Smooth muscle cell (in vitro differentiated cells): Measurements from ENCODE around the gene GRID2. TPM values are rescaled to one million over a fixed set of nuclear protein-coding genes. Genes with fewer than 3 reads are reported as not detected.

Experiments used
- DNase-seq: peaks from one replicate; lab custom pipeline; 2025; ENCODE audit not compliant: unreplicated experiment; lab: John Stamatoyannopoulos, UW
- H2AFZ ChIP-seq: fragments of 200-600 bp; sonication (generic); 2 replicates; pipeline ENCODE4 v1.6.0; 2016; ENCODE audit warnings: antibody characterized with exemption, low read depth, mild to moderate bottlenecking
- H3F3A ChIP-seq: fragments of 200-600 bp; sonication (generic); 2 replicates; pipeline ENCODE4 v1.6.0; 2017; ENCODE audit warnings: antibody characterized with exemption, low read depth
- H3K27ac ChIP-seq: fragments of 200-600 bp; sonication (generic); 2 replicates; pipeline ENCODE4 v1.5.1; 2016; ENCODE audit warnings: low read depth, mild to moderate bottlenecking
- H3K27me3 ChIP-seq: fragments of 200-600 bp; sonication (generic); 2 replicates; pipeline ENCODE4 v1.6.1; 2016; ENCODE audit warnings: low read depth, mild to moderate bottlenecking
- H3K36me3 ChIP-seq: fragments of 200-600 bp; sonication (generic); 2 replicates; pipeline ENCODE4 v1.5.1; 2016; ENCODE audit warnings: low read depth
- H3K4me1 ChIP-seq: fragments of 200-600 bp; sonication (generic); 2 replicates; pipeline ENCODE4 v1.5.1; 2016; ENCODE audit warnings: low read depth
- H3K4me2 ChIP-seq: fragments of 200-600 bp; sonication (generic); 2 replicates; pipeline ENCODE4 v1.6.0; 2016; ENCODE audit warnings: mild to moderate bottlenecking
- H3K4me3 ChIP-seq: fragments of 200-600 bp; sonication (generic); 2 replicates; pipeline ENCODE4 v1.5.1; 2016; ENCODE audit warnings: mild to moderate bottlenecking
- H3K79me2 ChIP-seq: fragments of 200-600 bp; sonication (generic); 2 replicates; pipeline ENCODE4 v1.6.0; 2016; ENCODE audit warnings: low read depth, mild to moderate bottlenecking
- H3K9ac ChIP-seq: fragments of 200-600 bp; sonication (generic); 2 replicates; pipeline ENCODE4 v1.6.0; 2016; ENCODE audit warnings: low read depth
- H3K9me3 ChIP-seq: fragments of 200-600 bp; sonication (generic); replicated peaks from 2 replicates; pipeline ENCODE4 v1.5.1; 2016; ENCODE audit warnings: low read depth
- H4K20me1 ChIP-seq: fragments of 200-600 bp; sonication (generic); 2 replicates; pipeline ENCODE4 v1.6.0; 2016; ENCODE audit warnings: low read depth
- CTCF ChIP-seq: fragments of 200-600 bp; sonication (generic); IDR thresholded peaks from 2 replicates; pipeline ENCODE4 v1.5.1; 2017; ENCODE audit warnings: borderline replicate concordance, mild to moderate bottlenecking, antibody characterized with exemption; ENCODE audit not compliant: insufficient read depth, poor library complexity, severe bottlenecking
- WGBS: methylation state at CpG from one replicate; pipeline ENCODE4 v1.1.7; 2016; ENCODE audit warnings: low lambda C conversion rate; 5-methylcytosine and 5-hydroxymethylcytosine counted together
- polyA plus RNA-seq: library from polyadenylated mRNA; unstranded; fragments of >200 nt; fragmentation: Nextera tagmentation; extraction: Ambion mirVana; gene quantifications from 2 replicates; pipeline ENCODE4 v1.2.1, GENCODE V29; 2016
- total RNA-seq: library from RNA; depleted of rRNA; stranded (reverse); fragments of >200 nt; gene quantifications from 2 replicates; pipeline ENCODE4 v1.2.3, GENCODE V29; 2014

GRID2 gene
- total and polyA plus RNA-seq, 2 experiments from 2014 or later, result 1.2 TPM; not detected in 1

GRCh38 chr4:92994727-92995126 is 691.0 kb downstream of the GRID2 start:
- no peak for DNase-seq
- H3K27ac ChIP-seq, result no peak overlapping the region
- no peaks in the 10 kb centered on the region for H3K9me3 ChIP-seq

GRCh38 chr4:92996533-92996932 is 692.8 kb downstream of the GRID2 start:
- H3K9ac ChIP-seq, result no peak overlapping the region
- no peak overlapping the region for H3K27ac ChIP-seq
- WGBS, result 86% methylated on average over 2 of the region's 2 CpGs
- H3K36me3 ChIP-seq, result no peaks in the 10 kb centered on the region
- H2AFZ ChIP-seq, result no peak overlapping the region
- no peaks in the 10 kb centered on the region for H4K20me1 ChIP-seq
- no peak for TF ChIP-seq CTCF
- no peaks in the 10 kb centered on the region for H3K4me1 ChIP-seq
- no peaks in the 10 kb centered on the region for H3K79me2 ChIP-seq
- H3K4me2 ChIP-seq, result no peak overlapping the region
- no peak for DNase-seq
- no peak overlapping the region for H3K4me3 ChIP-seq
- no peaks in the 10 kb centered on the region for H3K27me3 ChIP-seq
- no peaks in the 10 kb centered on the region for H3F3A ChIP-seq
- H3K9me3 ChIP-seq, result no peaks in the 10 kb centered on the region

More at GRCh38 chr4:92994727-92995126, 691.0 kb downstream of the GRID2 start:
- Histone ChIP-seq H3K36me3 (no peaks in the 10 kb centered on the region), H3K27me3 (no peaks in the 10 kb centered on the region), H3K4me2 (no peak overlapping the region), H3K9ac (no peak overlapping the region), H3F3A (no peaks in the 10 kb centered on the region), H3K4me3 (no peak overlapping the region), H3K79me2 (no peaks in the 10 kb centered on the region), H4K20me1 (no peaks in the 10 kb centered on the region), H2AFZ (no peak overlapping the region), H3K4me1 (no peaks in the 10 kb centered on the region)
- 91% methylated on average over 2 of the region's 2 CpGs for WGBS
- no peak for TF ChIP-seq CTCF

GRCh38 chr4:93000910-93001309 is 697.1 kb downstream of the GRID2 start:
- no peak for DNase-seq
- H4K20me1 ChIP-seq, result no peaks in the 10 kb centered on the region
- TF ChIP-seq CTCF, result no peak

GRCh38 chr4:93002240-93002639 is 698.5 kb downstream of the GRID2 start:
- Histone ChIP-seq H3K36me3 (no peaks in the 10 kb centered on the region), H3K4me3 (no peak overlapping the region), H3K4me2 (no peak overlapping the region), H3K79me2 (no peaks in the 10 kb centered on the region), H3K9me3 (no peaks in the 10 kb centered on the region), H3K9ac (no peak overlapping the region), H3F3A (no peaks in the 10 kb centered on the region), H3K27me3 (no peaks in the 10 kb centered on the region), H2AFZ (no peak overlapping the region), H4K20me1 (no peaks in the 10 kb centered on the region), H3K27ac (no peak overlapping the region), H3K4me1 (no peaks in the 10 kb centered on the region)
- WGBS, result 93% methylated on average over 4 of the region's 4 CpGs
- no peak for TF ChIP-seq CTCF
- DNase-seq, result no peak

More at GRCh38 chr4:93000910-93001309, 697.1 kb downstream of the GRID2 start:
- no peaks in the 10 kb centered on the region for H3K9me3 ChIP-seq
- H3K27ac ChIP-seq, result no peak overlapping the region
- H3K36me3 ChIP-seq, result no peaks in the 10 kb centered on the region
- no peaks in the 10 kb centered on the region for H3K27me3 ChIP-seq
- H3K4me1 ChIP-seq, result no peaks in the 10 kb centered on the region
- no peaks in the 10 kb centered on the region for H3K79me2 ChIP-seq
- H2AFZ ChIP-seq, result no peak overlapping the region
- H3F3A ChIP-seq, result no peaks in the 10 kb centered on the region
- H3K9ac ChIP-seq, result no peak overlapping the region
- H3K4me3 ChIP-seq, result no peak overlapping the region
- H3K4me2 ChIP-seq, result no peak overlapping the region
